Measurements from ENCODE around the gene ABCG1.

DNA sequence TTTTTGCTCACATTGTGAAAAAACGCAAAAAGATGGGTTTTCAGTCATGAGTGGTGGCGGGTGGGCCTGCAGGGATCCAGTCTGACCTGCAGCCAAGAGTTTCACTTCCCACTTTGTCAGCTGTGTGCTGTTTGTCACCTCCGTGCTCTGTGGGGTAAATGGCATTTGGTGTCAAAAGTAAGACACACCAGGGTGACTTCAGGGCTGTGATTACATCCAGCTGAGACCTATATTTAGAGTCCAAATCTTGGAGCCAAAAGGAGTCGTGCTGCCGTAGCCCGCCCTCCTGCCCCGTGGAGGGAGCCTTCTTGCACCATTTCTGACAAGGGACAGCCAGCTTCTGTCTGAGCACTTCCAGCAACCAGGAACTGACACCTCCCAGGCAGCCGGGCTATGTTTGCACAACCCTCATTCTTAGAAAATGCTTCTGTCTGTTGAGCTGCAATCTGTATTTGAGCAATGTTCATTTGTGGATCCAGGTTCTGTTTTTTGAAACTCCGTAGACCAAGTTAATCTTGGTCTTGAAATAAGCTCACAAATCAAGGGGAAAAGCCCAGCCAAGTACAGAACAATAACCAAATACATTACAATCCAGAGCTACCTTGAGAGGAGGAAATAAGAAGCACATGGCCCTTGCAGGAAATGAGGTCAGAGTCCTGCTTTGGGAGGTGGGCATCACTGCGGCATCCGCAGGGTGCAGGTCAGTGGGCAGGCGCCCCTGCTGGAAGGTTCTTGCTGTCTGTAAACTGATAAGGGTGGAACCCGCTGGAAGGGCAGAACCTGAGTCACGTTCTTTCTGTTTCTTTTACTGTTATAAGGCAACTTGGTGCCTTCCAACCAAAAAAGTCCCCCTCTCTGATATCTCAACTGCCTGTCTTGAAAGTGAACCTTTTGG lies 14.4 kb downstream of the ABCG1 start:
- TF ChIP-seq, protein P1, sequence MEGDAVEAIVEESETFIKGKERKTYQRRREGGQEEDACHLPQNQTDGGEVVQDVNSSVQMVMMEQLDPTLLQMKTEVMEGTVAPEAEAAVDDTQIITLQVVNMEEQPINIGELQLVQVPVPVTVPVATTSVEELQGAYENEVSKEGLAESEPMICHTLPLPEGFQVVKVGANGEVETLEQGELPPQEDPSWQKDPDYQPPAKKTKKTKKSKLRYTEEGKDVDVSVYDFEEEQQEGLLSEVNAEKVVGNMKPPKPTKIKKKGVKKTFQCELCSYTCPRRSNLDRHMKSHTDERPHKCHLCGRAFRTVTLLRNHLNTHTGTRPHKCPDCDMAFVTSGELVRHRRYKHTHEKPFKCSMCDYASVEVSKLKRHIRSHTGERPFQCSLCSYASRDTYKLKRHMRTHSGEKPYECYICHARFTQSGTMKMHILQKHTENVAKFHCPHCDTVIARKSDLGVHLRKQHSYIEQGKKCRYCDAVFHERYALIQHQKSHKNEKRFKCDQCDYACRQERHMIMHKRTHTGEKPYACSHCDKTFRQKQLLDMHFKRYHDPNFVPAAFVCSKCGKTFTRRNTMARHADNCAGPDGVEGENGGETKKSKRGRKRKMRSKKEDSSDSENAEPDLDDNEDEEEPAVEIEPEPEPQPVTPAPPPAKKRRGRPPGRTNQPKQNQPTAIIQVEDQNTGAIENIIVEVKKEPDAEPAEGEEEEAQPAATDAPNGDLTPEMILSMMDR (IDR thresholded peaks at IDR 0.05; ENCODE audit: low read length) = peak; percentile 58
- TF ChIP-seq EZH2phosphoT487 (IDR thresholded peaks at IDR 0.05; ENCODE audit: low read length) (no peak), EZH2 (optimal IDR thresholded peaks at IDR 0.05; ENCODE audit: low read depth, low read length) (no peak)
